Measurements from ENCODE around the gene SLC25A44. TPM values are rescaled to one million over a fixed set of nuclear protein-coding genes. Genes with fewer than 3 reads are reported as not detected.

Gene SLC25A44
- total RNA-seq, 1 donor from 2014 or later = 5.8 TPM

DNA sequence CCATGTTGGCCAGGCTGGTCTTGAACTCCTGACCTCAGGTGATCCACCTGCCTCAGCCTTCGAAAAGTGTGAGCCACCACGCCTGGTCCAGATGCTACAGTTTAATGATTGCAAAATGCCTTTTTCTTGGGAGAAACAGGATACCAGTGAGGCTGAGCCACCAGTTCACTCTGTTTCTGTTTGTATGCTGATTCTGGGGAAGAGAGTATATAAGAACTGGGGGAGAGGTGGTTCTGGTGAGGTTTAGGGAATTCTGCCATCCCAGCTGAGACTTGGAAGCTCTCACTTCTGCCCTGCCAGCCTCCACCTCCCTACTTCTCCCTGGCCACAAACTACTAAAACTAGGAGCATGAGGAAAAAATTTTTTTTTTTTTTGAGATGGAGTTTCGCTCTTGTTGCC, 10.8 kb downstream of the SLC25A44 start:
- DNase-seq (ENCODE audit: low read depth) (no peak), FAIRE-seq (no peak)
- Histone ChIP-seq H3K36me3 (ENCODE audit: control insufficient read depth, insufficient read depth, low read length) (peaks cover 5% of the 10 kb centered on the region), H3K4me3 (ENCODE audit: low read depth, low read length) (no peak overlapping the region), H3K27me3 (ENCODE audit: control insufficient read depth, insufficient read depth, low read length) (no peaks in the 10 kb centered on the region)
- no peak for TF ChIP-seq CTCF (IDR thresholded peaks at IDR 0.05; ENCODE audit: insufficient read depth, low read length, severe bottlenecking)

GRCh38 chr1:156211243-156211642, 17.3 kb downstream of the SLC25A44 start:
- H3K27me3 ChIP-seq (ENCODE audit: control insufficient read depth, insufficient read depth, low read length) = no peaks in the 10 kb centered on the region
- TF ChIP-seq CTCF (IDR thresholded peaks at IDR 0.05; ENCODE audit: insufficient read depth, low read length, severe bottlenecking) = no peak
- FAIRE-seq = no peak
- DNase-seq (ENCODE audit: low read depth) = no peak
- H3K36me3 ChIP-seq (ENCODE audit: control insufficient read depth, insufficient read depth, low read length) = peaks cover 9% of the 10 kb centered on the region
- no peak overlapping the region for H3K4me3 ChIP-seq (ENCODE audit: low read depth, low read length)

DNA sequence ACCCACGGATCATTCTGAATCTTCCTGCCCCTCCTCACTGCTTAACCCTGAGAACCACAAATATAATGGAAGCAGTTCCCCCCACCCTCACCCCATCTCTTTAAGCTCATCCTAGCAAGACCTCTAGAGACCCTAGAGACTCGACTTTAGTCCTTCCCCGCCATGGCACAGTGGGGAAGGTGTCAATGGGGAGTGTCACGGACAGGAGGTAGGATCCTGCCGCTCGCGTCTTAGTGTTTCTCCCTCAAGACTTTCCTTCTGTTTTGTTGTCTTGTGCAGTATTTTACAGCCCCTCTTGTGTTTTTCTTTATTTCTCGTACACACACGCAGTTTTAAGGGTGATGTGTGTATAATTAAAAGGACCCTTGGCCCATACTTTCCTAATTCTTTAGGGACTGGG, 18.2 kb downstream of the SLC25A44 start:
- no peaks in the 10 kb centered on the region for H3K27me3 ChIP-seq (ENCODE audit: control insufficient read depth, insufficient read depth, low read length)
- TF ChIP-seq CTCF (IDR thresholded peaks at IDR 0.05; ENCODE audit: insufficient read depth, low read length, severe bottlenecking) = no peak
- peaks cover 9% of the 10 kb centered on the region for H3K36me3 ChIP-seq (ENCODE audit: control insufficient read depth, insufficient read depth, low read length)
- no peak for FAIRE-seq
- DNase-seq (ENCODE audit: low read depth) = no peak
- no peak overlapping the region for H3K4me3 ChIP-seq (ENCODE audit: low read depth, low read length)

DNA sequence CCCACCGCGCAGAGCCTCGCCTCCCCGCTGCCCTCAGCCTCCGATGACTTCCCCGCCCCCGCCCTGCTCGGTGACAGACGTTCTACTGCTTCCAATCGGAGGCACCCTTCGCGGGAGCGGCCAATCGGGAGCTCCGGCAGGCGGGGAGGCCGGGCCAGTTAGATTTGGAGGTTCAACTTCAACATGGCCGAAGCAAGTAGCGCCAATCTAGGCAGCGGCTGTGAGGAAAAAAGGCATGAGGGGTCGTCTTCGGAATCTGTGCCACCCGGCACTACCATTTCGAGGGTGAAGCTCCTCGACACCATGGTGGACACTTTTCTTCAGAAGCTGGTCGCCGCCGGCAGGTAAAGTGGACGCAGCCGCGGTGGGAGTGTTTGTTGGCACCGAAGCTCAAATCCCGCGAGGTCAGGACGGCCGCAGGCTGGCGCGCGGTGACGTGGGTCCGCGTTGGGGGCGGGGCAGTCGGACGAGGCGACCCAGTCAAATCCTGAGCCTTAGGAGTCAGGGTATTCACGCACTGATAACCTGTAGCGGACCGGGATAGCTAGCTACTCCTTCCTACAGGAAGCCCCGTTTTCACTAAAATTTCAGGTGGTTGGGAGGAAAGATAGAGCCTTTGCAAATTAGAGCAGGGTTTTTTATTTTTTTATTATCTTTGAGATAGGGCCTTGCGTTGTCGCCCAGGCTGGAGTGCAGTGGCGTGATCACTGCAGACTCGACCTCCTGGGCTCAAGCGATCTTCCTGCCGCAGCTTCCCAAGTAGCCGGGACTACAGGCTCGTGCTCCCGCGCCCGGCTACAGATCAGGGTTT, 19.1 kb downstream of the SLC25A44 start, which contains the start of gene PMF1:
Gene PMF1 (plus strand): TSS at position 175 of the 811 bp plus-strand sequence. CDS start 9 bp downstream, at position 184.
- no peak for FAIRE-seq
- TF ChIP-seq CTCF (IDR thresholded peaks at IDR 0.05; ENCODE audit: insufficient read depth, low read length, severe bottlenecking) = no peak
- Histone ChIP-seq H3K36me3 (ENCODE audit: control insufficient read depth, insufficient read depth, low read length) (peaks cover 6% of the 10 kb centered on the region), H3K4me3 (ENCODE audit: low read depth, low read length) (peak within 1 kb of the TSS; percentile 62), H3K27me3 (ENCODE audit: control insufficient read depth, insufficient read depth, low read length) (no peaks in the 10 kb centered on the region)
- peak; percentile 90 for DNase-seq (ENCODE audit: low read depth)

DNA sequence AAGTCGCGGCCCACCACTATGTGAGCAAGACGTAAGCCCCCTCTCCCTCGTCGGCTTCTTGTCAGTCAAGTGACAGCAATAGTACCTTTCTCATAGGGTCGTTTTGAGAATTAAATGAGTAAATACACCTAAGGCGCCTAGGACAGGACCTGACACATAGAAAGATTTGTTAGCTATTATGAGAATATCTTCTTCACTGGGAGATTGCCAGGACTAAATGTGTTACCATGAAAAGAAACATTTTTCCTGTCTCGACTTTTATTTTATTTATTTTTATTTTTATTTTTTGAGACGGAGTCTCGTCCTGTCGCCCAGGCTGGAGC, 19.7 kb downstream of the SLC25A44 start:
- no peak for TF ChIP-seq CTCF (IDR thresholded peaks at IDR 0.05; ENCODE audit: insufficient read depth, low read length, severe bottlenecking)
- FAIRE-seq (no peak), DNase-seq (ENCODE audit: low read depth) (no peak)
- Histone ChIP-seq H3K4me3 (ENCODE audit: low read depth, low read length) (peak overlapping the region; percentile 62), H3K36me3 (ENCODE audit: control insufficient read depth, insufficient read depth, low read length) (peaks cover 6% of the 10 kb centered on the region), H3K27me3 (ENCODE audit: control insufficient read depth, insufficient read depth, low read length) (no peaks in the 10 kb centered on the region)

Data from bronchial epithelial cell (primary cell).